MG63 (cell line): Measurements from ENCODE around the gene VSIR. TPM values are rescaled to one million over a fixed set of nuclear protein-coding genes. Genes with fewer than 3 reads are reported as not detected.

ENCODE experiments used
- DNase-seq: peaks from one replicate; pipeline ENCODE4 v3.0.0-alpha.2; 2020
- H3K27me3 ChIP-seq: fragments of 250-450 bp; sonication (Bioruptor Pico); 2 replicates; pipeline ENCODE4 v1.5.1; 2020; ENCODE audit warnings: mild to moderate bottlenecking, moderate library complexity
- H3K36me3 ChIP-seq: fragments of 250-450 bp; sonication (Bioruptor Pico); 2 replicates; pipeline ENCODE4 v1.5.1; 2020; ENCODE audit warnings: mild to moderate bottlenecking, moderate library complexity
- H3K4me3 ChIP-seq: fragments of 250-450 bp; sonication (Bioruptor Pico); 2 replicates; pipeline ENCODE4 v1.5.1; 2020; ENCODE audit warnings: mild to moderate bottlenecking, moderate library complexity
- H3K9me3 ChIP-seq: fragments of 250-450 bp; sonication (Bioruptor Pico); 2 replicates; pipeline ENCODE4 v1.5.1; 2020; ENCODE audit warnings: mild to moderate bottlenecking, moderate library complexity
- total RNA-seq: library from RNA; depleted of rRNA; stranded (reverse); fragments of >200 nt; shearing (Covaris generic); gene quantifications from 2 replicates; pipeline ENCODE4 v1.2.3, GENCODE V29; 2014; ENCODE audit warnings: low replicate concordance; rRNA removed

The VSIR gene
- total RNA-seq, 1 experiment from 2014 or later, result 87.8 TPM

DNA sequence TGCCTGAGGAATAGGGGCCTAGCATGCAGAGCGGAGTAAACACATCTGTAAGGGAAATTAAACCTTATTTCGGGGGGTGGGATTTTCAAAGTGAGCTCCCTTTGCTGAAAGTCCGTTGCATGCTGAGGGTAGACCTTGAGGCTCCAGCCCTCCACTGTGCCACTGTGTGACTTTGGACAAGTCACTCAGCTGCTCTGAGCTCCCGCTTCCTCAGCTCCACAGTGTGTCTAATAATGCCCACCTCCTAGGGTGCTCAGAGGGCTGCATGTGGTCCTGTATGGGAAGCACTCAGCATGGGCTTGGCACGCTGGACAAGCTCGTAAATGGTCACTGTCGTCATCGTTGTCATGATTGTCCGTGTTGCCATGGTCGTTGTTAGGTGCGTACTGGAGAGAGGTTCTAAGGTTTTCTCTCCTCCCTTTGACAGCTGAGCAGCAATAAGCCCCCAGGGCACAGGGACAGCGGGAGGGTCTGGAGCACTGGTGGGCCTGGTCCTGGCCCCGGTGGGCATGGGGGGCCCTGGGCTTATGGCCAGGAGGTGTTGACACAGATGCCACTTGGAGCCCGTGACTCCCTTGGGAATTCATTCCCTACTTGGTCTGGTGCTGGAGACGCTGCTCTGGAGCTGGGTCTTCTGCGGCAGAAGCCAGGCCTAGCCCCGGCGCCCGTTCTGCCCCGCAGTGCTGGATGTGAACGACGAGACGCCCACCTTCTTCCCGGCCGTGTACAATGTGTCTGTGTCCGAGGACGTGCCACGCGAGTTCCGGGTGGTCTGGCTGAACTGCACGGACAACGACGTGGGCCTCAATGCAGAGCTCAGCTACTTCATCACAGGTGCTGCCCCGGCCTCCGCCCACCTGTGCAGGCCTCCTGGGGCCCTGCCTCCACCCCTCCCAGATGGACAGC is 66.9 kb downstream of the VSIR start:
- Histone ChIP-seq H3K27me3 (no peaks in the 10 kb centered on the region), H3K36me3 (no peaks in the 10 kb centered on the region), H3K9me3 (no peaks in the 10 kb centered on the region), H3K4me3 (no peak overlapping the region)
- DNase-seq, result no peak

DNA sequence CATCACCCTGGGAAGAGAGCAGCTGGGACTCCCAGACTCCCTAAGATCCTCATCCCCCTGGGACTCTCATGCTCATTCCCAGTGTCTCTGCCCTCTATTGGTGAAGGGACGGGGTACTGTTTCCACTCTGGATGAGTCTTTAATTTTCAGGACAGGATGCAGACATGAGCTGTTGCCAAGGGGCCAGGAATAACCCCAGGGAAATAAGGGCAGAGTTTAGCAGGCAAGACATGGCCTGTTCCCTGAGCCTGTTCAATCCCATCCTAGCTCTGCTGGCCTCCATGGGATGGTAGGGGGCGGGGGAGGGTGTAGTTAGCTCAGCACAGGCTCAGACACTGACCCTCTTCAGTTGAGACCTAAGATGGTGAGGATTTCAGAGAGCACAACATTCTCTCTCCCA is 67.7 kb downstream of the VSIR start:
- Histone ChIP-seq H3K27me3 (no peaks in the 10 kb centered on the region), H3K4me3 (no peak overlapping the region), H3K36me3 (no peaks in the 10 kb centered on the region), H3K9me3 (no peaks in the 10 kb centered on the region)
- DNase-seq, result peak; percentile 11

- no peaks in the 10 kb centered on the region for H3K27me3 ChIP-seq
- no peak for DNase-seq
These were observed 68.5 kb downstream of the VSIR start for GRCh38 chr10:71704816-71705215.

DNA sequence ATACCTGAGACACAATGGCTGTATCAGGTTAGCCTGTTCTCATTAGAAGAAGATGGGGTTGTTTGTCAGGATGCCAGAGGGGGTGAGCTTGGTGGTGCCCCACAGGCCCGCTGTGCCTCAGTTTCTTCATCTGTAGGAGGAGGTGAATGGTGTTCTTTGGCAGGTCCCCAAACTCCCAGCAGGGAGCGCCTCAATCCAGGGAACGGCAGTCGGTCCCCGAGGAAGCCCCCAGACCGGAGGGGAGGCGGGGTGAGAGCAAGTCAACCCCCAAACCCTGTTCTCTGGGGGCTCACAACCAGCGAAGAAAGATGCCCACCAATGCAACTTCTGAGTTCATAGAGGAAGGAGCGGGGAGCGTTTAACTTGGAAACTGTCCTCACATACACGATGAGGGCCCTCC is 69.7 kb downstream of the VSIR start:
- Histone ChIP-seq H3K27me3 (no peaks in the 10 kb centered on the region), H3K36me3 (no peaks in the 10 kb centered on the region), H3K4me3 (no peak overlapping the region), H3K9me3 (no peaks in the 10 kb centered on the region)
- no peak for DNase-seq

More at GRCh38 chr10:71704816-71705215, 68.5 kb downstream of the VSIR start:
- H3K9me3 ChIP-seq, result no peaks in the 10 kb centered on the region
- H3K4me3 ChIP-seq, result no peak overlapping the region
- H3K36me3 ChIP-seq, result no peaks in the 10 kb centered on the region

DNA sequence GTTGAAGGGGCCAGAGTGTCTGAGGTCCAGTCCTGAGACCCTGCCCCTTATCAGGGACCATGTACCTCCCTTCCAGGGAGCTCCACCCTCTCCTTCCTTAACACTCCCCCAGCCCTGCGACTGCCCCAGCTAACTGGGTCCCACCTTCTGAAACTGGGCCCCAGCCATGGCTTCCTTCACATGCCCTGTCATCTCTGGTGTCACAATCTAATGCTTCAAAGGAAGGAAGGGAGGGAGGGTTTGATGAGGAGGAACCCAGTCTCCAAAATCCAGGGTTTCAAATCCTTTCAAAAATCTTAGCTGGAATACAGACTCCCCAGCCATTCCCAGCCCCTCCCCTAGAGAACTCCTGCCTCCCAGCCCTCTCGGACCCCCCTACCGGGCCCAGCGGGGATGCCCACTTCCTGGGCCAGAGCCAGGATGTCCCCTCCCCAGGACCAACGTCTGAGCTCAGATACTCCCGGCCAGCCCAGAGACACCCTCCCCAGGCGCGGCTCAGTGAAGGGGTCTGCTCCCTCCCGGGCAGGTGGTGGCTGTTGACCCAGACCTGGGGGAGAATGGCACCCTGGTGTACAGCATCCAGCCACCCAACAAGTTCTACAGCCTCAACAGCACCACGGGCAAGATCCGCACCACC is 71.7 kb downstream of the VSIR start:
- Histone ChIP-seq H3K9me3 (no peaks in the 10 kb centered on the region), H3K4me3 (no peak overlapping the region), H3K36me3 (no peaks in the 10 kb centered on the region), H3K27me3 (no peaks in the 10 kb centered on the region)
- no peak for DNase-seq

- DNase-seq, result no peak
- Histone ChIP-seq H3K9me3 (no peaks in the 10 kb centered on the region), H3K4me3 (no peak overlapping the region), H3K27me3 (no peaks in the 10 kb centered on the region), H3K36me3 (no peaks in the 10 kb centered on the region)
These were observed 72.5 kb downstream of the VSIR start for GRCh38 chr10:71700731-71701368.

DNA sequence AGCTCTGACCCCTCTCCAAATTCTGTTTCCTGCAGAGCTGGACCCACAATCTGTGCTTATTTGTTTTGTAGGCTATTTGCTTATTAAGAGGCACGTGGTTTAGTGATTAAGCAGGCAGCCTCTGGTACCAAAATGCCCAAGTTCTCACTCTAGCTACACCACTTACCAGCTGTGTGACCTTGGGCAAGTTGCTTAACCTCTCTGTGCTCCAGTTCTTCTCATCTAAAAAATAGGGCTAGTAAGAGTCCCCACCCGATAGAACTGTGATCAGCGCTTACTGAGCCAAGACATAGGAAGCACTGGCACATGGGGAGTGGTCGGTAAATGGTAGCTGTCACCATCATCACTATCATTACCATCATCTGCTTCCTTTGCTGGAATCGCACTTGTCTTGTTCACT is 74.6 kb downstream of the VSIR start:
- no peaks in the 10 kb centered on the region for H3K27me3 ChIP-seq
- H3K36me3 ChIP-seq, result no peaks in the 10 kb centered on the region
- no peaks in the 10 kb centered on the region for H3K9me3 ChIP-seq
- no peak for DNase-seq
- no peak overlapping the region for H3K4me3 ChIP-seq

DNA sequence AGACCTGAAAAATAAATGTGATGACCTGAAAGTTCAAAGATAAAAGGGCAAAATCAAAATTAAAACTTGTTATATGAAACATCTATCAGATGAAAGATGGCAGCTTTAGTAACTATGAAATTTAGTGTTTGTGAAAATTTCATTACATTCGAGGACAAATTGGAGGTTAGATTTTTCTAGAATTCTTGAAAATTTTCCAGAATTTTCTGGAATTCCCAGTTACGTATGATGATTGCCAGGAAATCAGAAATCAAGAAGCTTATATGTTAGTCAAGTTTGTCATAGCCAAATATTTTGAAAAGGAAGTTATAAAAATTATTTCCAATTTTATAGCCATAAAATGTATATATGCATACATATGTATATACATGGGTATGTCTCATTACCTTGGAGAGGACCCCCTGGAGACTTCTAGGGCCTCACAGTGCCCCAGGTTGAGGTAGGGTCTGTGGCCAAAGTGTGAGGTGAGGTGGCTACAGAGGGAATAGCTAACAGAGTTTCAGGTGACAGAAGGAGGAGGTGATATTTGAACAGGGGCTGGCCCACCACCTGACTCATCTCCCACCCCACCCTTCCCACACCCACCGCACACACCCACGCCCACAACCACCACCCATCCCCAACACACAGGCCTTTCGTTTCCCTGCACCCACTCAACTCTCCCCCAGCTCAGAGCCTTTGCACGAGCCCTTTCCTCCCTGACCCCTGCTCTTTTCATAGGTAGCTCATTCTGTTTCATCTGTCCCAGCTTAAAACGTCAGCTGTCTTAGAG is 75.2 kb downstream of the VSIR start:
- H3K36me3 ChIP-seq, result no peaks in the 10 kb centered on the region

More for the DNA sequence above, 75.2 kb downstream of the VSIR start:
- H3K4me3 ChIP-seq, result no peak overlapping the region
- no peaks in the 10 kb centered on the region for H3K9me3 ChIP-seq
- H3K27me3 ChIP-seq, result no peaks in the 10 kb centered on the region
- no peak for DNase-seq

Other genes starting within 250 kb of the VSIR start
- not detected in 2 replicates for gene C10orf105, start 53.7 kb downstream of the VSIR start, total RNA-seq
- 584 and 682 TPM in 2 replicates for gene PSAP, start 77.7 kb upstream of the VSIR start, total RNA-seq
- gene CHST3, start 190.9 kb upstream of the VSIR start, total RNA-seq, result 14.6 and 21.7 TPM in 2 replicates